GM12892 (cell line): Measurements from ENCODE around the gene C5orf52.

Experiments used
- POLR2A ChIP-seq: IDR thresholded peaks from 2 replicates; pipeline ENCODE4 v1.6.1; 2011; ENCODE audit warnings: low read depth, low read length, control low read depth
- POLR2AphosphoS5 ChIP-seq: IDR thresholded peaks from 2 replicates; pipeline ENCODE4 v1.6.1; 2011; ENCODE audit warnings: low read depth, low read length, control low read depth
- TAF1 ChIP-seq: IDR thresholded peaks from 2 replicates; pipeline ENCODE4 v1.6.1; 2011; ENCODE audit warnings: low read depth, mild to moderate bottlenecking, control low read depth, low read length, borderline replicate concordance

GRCh38 chr5:157648275-157648990 is 22.9 kb upstream of the C5orf52 start:
- no peak for TF ChIP-seq POLR2AphosphoS5
- TF ChIP-seq TAF1, result no peak
- TF ChIP-seq POLR2A, result no peak
